DND-41 (cell line): Measurements from ENCODE around the gene DENND2A.

Experiments used
- EZH2 ChIP-seq: IDR thresholded peaks from 3 replicates; pipeline ENCODE4 v1.6.1; 2012; ENCODE audit warnings: borderline replicate concordance, low read depth, mild to moderate bottlenecking, moderate library complexity, low read length, inconsistent platforms; ENCODE audit not compliant: severe bottlenecking
- TF ChIP-seq, protein P1 (sequence below): IDR thresholded peaks from 2 replicates; pipeline ENCODE4 v1.5.1; 2012; ENCODE audit warnings: borderline replicate concordance, low read length, moderate library complexity, mild to moderate bottlenecking; ENCODE audit not compliant: poor library complexity, severe bottlenecking; ENCODE audit errors: extremely low read depth

GRCh38 chr7:140640060-140640637 lies 464 bp downstream of the DENND2A start:
- TF ChIP-seq, protein P1, sequence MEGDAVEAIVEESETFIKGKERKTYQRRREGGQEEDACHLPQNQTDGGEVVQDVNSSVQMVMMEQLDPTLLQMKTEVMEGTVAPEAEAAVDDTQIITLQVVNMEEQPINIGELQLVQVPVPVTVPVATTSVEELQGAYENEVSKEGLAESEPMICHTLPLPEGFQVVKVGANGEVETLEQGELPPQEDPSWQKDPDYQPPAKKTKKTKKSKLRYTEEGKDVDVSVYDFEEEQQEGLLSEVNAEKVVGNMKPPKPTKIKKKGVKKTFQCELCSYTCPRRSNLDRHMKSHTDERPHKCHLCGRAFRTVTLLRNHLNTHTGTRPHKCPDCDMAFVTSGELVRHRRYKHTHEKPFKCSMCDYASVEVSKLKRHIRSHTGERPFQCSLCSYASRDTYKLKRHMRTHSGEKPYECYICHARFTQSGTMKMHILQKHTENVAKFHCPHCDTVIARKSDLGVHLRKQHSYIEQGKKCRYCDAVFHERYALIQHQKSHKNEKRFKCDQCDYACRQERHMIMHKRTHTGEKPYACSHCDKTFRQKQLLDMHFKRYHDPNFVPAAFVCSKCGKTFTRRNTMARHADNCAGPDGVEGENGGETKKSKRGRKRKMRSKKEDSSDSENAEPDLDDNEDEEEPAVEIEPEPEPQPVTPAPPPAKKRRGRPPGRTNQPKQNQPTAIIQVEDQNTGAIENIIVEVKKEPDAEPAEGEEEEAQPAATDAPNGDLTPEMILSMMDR, result no peak
- TF ChIP-seq EZH2, result no peak
